Activated T-cell treated with anti-CD3 and anti-CD28 coated beads, Interleukin-2, amount 50 U/mL, for 4 hours (primary cell): ENCODE data around the gene SCGB3A2. TPM values are rescaled to one million over a fixed set of nuclear protein-coding genes. Genes with fewer than 3 reads are reported as not detected.

ENCODE experiments used
- ATAC-seq, 2 donors: fragments of 200-7000 bp; cut with Tn5 transposase; one replicate each; pipeline ENCODE4 v1.10.0; 2021
- DNase-seq: peaks from one replicate; pipeline ENCODE4 v3.0.0-alpha.2; 2020
- H3K27me3 Mint-ChIP-seq: one replicate; pipeline ENCODE4 v1.8.0; 2021; ENCODE audit warnings: low read depth, mixed read lengths
- H3K36me3 Mint-ChIP-seq: one replicate; pipeline ENCODE4 v1.8.0; 2022; ENCODE audit warnings: mixed read lengths; ENCODE audit not compliant: insufficient read depth
- H3K4me1 Mint-ChIP-seq: one replicate; pipeline ENCODE4 v1.8.0; 2021; ENCODE audit warnings: low read depth, mixed read lengths
- H3K4me3 Mint-ChIP-seq: one replicate; pipeline ENCODE4 v1.8.0; 2021; ENCODE audit warnings: mild to moderate bottlenecking, moderate library complexity, mixed read lengths
- H3K9me3 Mint-ChIP-seq: one replicate; pipeline ENCODE4 v1.8.0; 2021; ENCODE audit warnings: mixed read lengths
- total RNA-seq, 3 donors: library from RNA; stranded (reverse); gene quantifications; one replicate each; pipeline ENCODE4 v1.2.1, GENCODE V29; 2021

Gene SCGB3A2
- total RNA-seq, 3 donors from 2014 or later, result 0.90 TPM; not detected in 2

DNA sequence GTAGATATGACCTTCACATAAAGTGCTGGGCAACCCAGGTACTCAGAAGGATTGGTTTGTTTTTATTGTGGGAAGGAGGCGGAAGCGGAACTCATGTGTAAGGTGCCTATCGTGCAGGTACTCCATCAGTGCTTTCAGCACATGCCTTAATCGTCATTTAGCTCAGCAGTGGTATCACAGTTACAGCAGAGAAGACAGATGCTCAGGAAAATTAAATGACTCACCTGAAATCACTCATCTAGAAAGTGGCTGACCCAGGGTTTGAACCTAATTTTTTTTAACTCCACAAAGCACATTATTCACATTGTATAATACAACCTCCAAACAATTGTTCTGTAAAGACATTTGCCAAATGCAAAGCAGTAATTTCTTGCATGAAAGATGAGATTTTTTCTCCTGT lies 25.6 kb downstream of the SCGB3A2 start:
- Mint-ChIP-seq H3K9me3 (no peaks in the 10 kb centered on the region), H3K27me3 (no peaks in the 10 kb centered on the region), H3K4me3 (no peak overlapping the region), H3K4me1 (no peaks in the 10 kb centered on the region), H3K36me3 (no peaks in the 10 kb centered on the region)
- no peak for ATAC-seq
- no peak for DNase-seq

DNA sequence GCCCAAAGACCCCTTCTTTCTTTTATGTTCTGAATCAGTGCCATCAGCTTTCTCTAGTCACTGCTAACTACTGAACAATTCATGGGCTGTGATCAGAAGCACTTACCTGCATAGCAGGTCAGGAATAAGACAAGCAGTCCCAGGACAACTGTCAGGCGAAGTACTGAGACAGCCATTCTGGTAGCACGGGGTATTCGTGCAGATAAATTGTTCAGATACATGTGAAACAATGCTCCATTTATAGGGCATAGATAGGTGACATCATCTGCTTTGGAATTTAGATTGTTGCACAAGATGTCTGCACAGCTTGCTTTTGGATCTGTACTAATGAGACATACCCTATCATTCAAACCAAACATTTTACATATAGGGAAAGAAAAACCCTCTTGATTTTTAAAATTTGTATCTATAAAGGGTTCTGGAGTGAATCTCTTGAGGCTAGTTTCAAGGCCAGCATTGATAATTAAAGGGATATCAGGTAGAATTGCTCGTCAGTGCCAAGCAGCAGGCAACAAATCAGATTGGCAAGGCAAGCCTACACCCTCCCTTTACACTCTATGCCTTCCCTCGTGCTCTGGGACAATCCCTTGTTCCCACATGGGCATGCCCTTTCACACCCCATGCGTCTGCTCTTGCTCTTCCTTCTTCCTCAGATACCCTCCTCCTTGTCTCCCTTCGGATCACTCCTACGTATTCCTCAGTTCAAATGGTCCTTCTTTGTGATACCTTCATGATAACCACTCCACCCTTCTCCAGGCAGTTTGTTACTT lies 28.0 kb downstream of the SCGB3A2 start, which contains the start of gene C5orf46:
Gene C5orf46 (minus strand): TSS at position 213 of the 770 bp plus-strand sequence. CDS start 37 bp downstream, at position 176.
- no peaks in the 10 kb centered on the region for H3K27me3 Mint-ChIP-seq
- no peak for ATAC-seq

DNA sequence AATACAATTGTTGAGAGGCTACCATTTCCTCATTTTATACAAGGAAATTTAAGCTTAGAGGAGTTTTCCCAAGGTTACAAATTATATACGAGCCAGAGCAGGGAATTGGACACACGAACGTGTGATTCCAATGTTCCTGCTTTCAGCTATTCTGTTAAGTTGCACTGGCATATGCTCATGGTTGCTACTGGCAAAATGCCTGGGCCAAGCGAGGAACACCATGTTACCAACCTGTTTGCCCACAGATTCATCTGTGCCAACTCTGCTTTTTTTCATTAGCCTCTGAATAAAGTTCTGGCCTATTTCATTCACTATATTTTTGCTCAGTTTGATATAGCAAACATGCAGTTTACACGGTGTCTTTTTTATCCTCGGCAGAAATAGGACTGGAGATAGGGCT lies 32.9 kb downstream of the SCGB3A2 start:
- H3K4me1 Mint-ChIP-seq, result no peaks in the 10 kb centered on the region
- ATAC-seq, result no peak
- no peaks in the 10 kb centered on the region for H3K9me3 Mint-ChIP-seq
- no peaks in the 10 kb centered on the region for H3K36me3 Mint-ChIP-seq
- no peak for DNase-seq
- no peaks in the 10 kb centered on the region for H3K27me3 Mint-ChIP-seq
- H3K4me3 Mint-ChIP-seq, result no peak overlapping the region

More for the DNA sequence above, 28.0 kb downstream of the SCGB3A2 start, which contains the start of gene C5orf46:
- DNase-seq, result no peak
- Mint-ChIP-seq H3K9me3 (no peaks in the 10 kb centered on the region), H3K4me3 (no peak within 1 kb of the TSS), H3K36me3 (no peaks in the 10 kb centered on the region), H3K4me1 (no peaks in the 10 kb centered on the region)

DNA sequence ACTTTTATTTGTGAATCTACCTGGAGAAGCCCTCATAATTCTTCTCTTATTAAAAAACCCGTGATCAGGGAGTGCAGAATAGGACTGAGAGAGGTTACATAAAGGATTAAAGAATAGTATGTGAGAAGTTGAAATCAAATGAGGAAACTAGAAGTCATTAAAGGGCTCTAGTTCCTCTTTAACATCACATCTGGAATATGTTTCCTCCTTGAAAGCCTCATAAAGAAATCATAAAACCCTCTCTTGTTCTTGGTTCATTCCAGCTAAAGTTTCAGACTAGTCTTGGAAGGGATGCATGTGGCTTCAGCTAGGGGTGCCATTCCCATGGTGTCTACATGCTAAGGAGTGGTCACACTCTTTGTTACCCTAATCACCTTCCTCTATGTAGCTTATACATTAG lies 33.5 kb downstream of the SCGB3A2 start:
- ATAC-seq, result no peak
- Mint-ChIP-seq H3K4me1 (no peaks in the 10 kb centered on the region), H3K36me3 (no peaks in the 10 kb centered on the region), H3K9me3 (no peaks in the 10 kb centered on the region), H3K27me3 (no peaks in the 10 kb centered on the region), H3K4me3 (no peak overlapping the region)
- DNase-seq, result no peak

DNA sequence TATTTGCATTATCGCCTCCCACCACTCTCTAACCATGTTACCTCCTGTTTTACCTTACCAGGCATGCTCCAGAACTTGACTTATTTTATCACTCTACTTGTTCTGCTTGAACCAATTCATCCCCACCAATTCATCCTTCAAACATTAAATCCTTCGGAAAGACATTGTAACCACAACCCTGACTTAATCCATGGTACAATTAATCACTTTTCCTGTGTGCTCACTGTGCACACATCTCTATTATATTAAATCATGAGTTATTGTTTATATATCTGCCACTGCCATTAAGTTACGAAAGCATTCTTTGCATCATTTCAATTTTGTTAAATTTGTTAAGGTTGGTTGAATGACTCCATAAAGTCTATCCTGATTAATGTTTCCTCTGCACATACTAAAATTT lies 35.3 kb downstream of the SCGB3A2 start:
- peaks cover 2% of the 10 kb centered on the region for H3K27me3 Mint-ChIP-seq
- ATAC-seq, result no peak
- no peak overlapping the region for H3K4me3 Mint-ChIP-seq
- H3K9me3 Mint-ChIP-seq, result no peaks in the 10 kb centered on the region
- H3K4me1 Mint-ChIP-seq, result no peaks in the 10 kb centered on the region
- DNase-seq, result no peak
- H3K36me3 Mint-ChIP-seq, result no peaks in the 10 kb centered on the region

DNA sequence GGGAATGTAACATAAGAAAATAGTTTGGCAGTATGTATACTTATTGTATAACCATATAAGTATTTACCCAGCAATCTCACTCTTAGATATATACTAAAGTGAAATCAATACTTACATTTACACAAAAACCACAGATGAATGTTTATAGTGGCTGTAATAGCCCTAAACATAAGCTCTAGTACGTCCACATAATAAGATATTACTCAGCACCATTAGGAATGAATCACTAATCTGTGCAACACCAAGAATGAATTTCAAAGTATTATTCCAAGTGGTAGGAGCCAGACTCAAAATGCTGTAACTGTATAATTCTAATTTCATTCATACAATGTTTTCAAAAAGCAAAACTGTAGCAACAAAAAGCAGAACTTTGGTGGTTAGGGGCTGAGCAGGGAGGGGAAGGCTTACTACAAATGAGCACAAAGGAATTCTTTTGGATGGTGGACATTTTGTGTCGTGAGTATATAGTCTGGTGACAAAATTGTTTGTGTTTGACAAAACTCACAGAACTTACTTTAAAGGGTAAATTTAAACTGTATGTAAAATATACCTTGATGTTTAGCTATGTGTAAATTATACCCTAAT lies 39.7 kb downstream of the SCGB3A2 start:
- H3K4me1 Mint-ChIP-seq, result no peaks in the 10 kb centered on the region
- H3K4me3 Mint-ChIP-seq, result no peak overlapping the region
- H3K27me3 Mint-ChIP-seq, result peaks cover 6% of the 10 kb centered on the region
- no peaks in the 10 kb centered on the region for H3K9me3 Mint-ChIP-seq
- ATAC-seq (no peak), DNase-seq (no peak)
- H3K36me3 Mint-ChIP-seq, result no peaks in the 10 kb centered on the region

DNA sequence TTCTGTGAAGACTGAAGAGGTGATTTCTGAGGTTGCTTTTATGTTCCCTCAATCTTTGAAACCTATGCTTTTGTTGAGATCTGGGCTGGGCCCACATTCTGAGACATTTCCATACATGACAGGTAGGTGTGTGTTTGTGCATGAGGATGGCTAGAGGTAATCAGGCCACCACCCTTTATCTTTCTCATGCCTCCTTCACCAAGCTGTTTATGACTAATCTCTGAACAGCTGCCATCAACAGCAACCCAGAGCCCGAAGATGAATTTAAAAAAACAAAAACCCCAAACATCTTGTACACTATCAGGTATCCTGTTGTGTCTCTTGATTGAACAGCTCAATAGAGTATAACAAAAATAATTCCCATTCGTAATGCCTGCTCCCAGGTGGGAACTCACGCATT lies 40.4 kb downstream of the SCGB3A2 start:
- Mint-ChIP-seq H3K27me3 (peaks cover 6% of the 10 kb centered on the region), H3K36me3 (no peaks in the 10 kb centered on the region), H3K4me1 (no peaks in the 10 kb centered on the region), H3K4me3 (no peak overlapping the region), H3K9me3 (no peaks in the 10 kb centered on the region)
- DNase-seq, result no peak
- ATAC-seq, result no peak

DNA sequence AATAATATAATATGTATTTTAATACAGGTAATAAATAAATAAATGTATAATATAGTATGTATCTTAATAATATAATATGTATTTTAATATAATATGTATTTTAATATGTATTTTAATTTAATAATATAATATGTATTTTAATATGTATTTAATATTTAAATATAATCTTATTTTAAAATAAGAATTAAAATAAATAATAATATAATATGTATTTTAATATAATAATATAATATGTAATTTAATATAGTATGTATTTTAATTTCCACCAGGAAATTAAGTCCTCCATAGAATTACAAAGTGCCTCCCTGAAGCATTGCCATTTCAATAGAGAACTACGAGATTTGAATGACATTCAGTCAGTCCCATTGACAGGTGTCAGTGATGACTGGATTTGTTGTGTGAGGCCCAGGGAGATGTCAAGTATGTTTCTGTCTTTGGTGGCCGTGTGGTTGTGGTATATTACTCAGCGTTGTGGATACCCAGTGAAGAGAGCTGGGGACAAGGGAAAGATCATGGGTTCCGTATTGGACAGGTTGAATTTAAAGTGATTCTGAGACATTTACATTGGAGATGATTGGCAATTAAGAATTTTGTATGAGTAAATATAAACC lies 42.0 kb downstream of the SCGB3A2 start:
- ATAC-seq (no peak), DNase-seq (no peak)
- Mint-ChIP-seq H3K27me3 (peaks cover 6% of the 10 kb centered on the region), H3K36me3 (no peaks in the 10 kb centered on the region), H3K4me3 (no peak overlapping the region), H3K4me1 (no peaks in the 10 kb centered on the region), H3K9me3 (no peaks in the 10 kb centered on the region)

DNA sequence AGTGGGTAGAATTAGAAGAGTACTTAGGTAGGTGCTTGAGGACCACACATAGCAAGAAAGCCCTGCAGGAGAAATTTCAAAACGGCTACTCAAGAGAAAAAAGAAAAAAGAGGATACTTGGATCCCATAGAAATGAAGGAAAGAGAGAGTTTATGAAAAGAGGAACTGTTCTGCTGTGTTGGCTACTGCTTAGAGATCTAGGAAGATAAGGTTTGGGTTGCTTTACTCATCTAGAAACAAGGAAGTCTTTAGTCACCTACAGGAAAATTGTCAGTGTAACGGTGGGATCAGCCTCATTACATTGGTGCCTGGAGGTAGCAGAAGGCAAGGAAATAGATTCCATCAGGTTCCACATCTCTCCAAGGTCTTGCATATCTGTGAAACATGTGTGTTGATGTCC lies 42.6 kb downstream of the SCGB3A2 start:
- no peak for DNase-seq

DNA sequence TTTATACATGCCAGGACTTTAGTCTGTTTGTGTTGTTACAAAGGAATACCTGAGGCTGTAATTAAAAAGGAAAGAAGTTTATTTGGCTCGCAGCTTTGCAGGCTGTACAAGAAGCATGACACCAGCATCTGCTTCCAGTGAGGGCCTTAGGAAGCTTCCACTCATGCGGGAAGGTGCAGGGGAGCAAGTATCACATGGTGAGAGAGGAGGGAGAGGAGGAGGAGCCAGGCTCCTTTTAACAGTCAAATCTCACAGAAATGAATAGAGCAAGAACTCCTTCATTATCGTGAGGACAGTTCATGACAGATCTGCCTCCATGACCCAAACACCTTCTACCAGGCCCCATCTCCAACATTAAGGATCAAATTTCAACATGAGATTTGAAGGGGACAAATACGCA lies 46.5 kb downstream of the SCGB3A2 start:
- H3K36me3 Mint-ChIP-seq, result no peaks in the 10 kb centered on the region
- no peak for DNase-seq
- no peak overlapping the region for H3K4me3 Mint-ChIP-seq
- no peaks in the 10 kb centered on the region for H3K4me1 Mint-ChIP-seq
- no peaks in the 10 kb centered on the region for H3K27me3 Mint-ChIP-seq
- ATAC-seq, result no peak
- peaks cover 3% of the 10 kb centered on the region for H3K9me3 Mint-ChIP-seq

More for the DNA sequence above, 42.6 kb downstream of the SCGB3A2 start:
- Mint-ChIP-seq H3K4me1 (no peaks in the 10 kb centered on the region), H3K9me3 (peaks cover under 1% of the 10 kb centered on the region), H3K4me3 (no peak overlapping the region), H3K27me3 (peaks cover 6% of the 10 kb centered on the region), H3K36me3 (no peaks in the 10 kb centered on the region)
- no peak for ATAC-seq

DNA sequence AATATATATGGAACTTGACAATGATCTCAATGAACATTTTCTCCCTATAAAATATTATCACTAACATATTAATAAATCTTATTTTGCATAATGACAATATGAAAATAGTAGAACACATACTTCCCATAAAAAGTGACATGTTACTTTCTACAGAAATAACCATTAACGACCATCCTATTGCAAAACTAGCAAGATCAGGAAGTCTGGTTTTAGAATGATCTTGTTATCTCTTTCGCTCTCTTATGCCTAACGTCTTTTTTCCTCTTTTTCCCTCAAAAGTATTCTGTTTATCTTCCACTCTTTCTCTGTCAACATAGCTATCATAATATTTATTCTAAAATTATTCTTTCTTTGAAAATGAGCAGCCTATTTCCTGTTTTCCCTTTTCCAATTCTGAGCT lies 49.4 kb downstream of the SCGB3A2 start:
- no peaks in the 10 kb centered on the region for H3K27me3 Mint-ChIP-seq
- ATAC-seq (no peak), DNase-seq (no peak)
- H3K4me1 Mint-ChIP-seq, result no peaks in the 10 kb centered on the region
- no peaks in the 10 kb centered on the region for H3K36me3 Mint-ChIP-seq
- peaks cover 3% of the 10 kb centered on the region for H3K9me3 Mint-ChIP-seq
- H3K4me3 Mint-ChIP-seq, result no peak overlapping the region

DNA sequence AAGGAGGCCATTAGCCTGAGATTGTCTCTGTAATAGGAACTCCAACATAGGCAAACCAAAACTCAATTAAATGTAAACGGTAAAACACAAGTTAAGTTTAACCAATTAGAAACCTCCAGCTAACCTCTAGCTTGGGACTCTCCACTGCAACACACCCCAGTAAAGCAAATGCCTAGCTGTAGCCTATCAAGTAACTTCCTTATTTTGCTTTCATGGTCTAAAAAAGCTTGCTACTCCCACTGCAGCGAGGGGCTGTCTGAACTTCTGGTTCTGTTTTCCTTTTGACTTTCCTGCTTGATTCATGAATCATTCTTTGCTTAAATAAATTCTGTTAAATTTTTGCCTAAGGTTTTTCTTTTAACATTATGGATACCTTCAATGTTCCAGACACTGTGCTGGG lies 52.3 kb downstream of the SCGB3A2 start:
- ATAC-seq, result no peak
- no peak overlapping the region for H3K4me3 Mint-ChIP-seq

More for the DNA sequence above, 52.3 kb downstream of the SCGB3A2 start:
- no peaks in the 10 kb centered on the region for H3K4me1 Mint-ChIP-seq
- no peaks in the 10 kb centered on the region for H3K27me3 Mint-ChIP-seq
- no peak for DNase-seq
- H3K9me3 Mint-ChIP-seq, result peaks cover 3% of the 10 kb centered on the region
- no peaks in the 10 kb centered on the region for H3K36me3 Mint-ChIP-seq
